Astrocyte of the spinal cord (primary cell): ENCODE data around the gene BCL2.

Source experiments
- DNase-seq: peaks from one replicate; pipeline ENCODE4 v3.0.0; 2011; ENCODE audit warnings: low read depth, low spot score
- H3K4me3 ChIP-seq: 2 replicates; pipeline ENCODE4 v1.5.1; 2011; ENCODE audit warnings: low read depth, mild to moderate bottlenecking, low read length, moderate library complexity
- CTCF ChIP-seq: IDR thresholded peaks from 2 replicates; pipeline ENCODE4 v1.5.1; 2012; ENCODE audit warnings: low read depth, mild to moderate bottlenecking, low read length, inconsistent platforms
- in situ Hi-C: cut with HindIII; loops from 2 replicates; pipeline ENCODE4 v1.10.0; 2017; ENCODE audit warnings: low sequenced_read_pairs

Gene BCL2

GRCh38 chr18:63229971-63230370 is 89.6 kb downstream of the BCL2 start:
- TF ChIP-seq CTCF = no peak
- H3K4me3 ChIP-seq = no peak overlapping the region
- in situ Hi-C loops = no loop called here
- DNase-seq = no peak

- no peak for TF ChIP-seq CTCF
- no peak for DNase-seq
- in situ Hi-C loops = no loop called here
- no peak overlapping the region for H3K4me3 ChIP-seq
Observed at GRCh38 chr18:63225434-63225833, 94.1 kb downstream of the BCL2 start.

- H3K4me3 ChIP-seq = no peak overlapping the region
- in situ Hi-C loops = no loop called here
- TF ChIP-seq CTCF = no peak
- DNase-seq = no peak
Observed at GRCh38 chr18:63224630-63225029, 94.9 kb downstream of the BCL2 start.

GRCh38 chr18:63223837-63224236 is 95.7 kb downstream of the BCL2 start:
- in situ Hi-C loops = no loop called here
- no peak for DNase-seq
- TF ChIP-seq CTCF = no peak
- H3K4me3 ChIP-seq = no peak overlapping the region

GRCh38 chr18:63220903-63221302 is 98.7 kb downstream of the BCL2 start:
- in situ Hi-C loops = no loop called here
- H3K4me3 ChIP-seq = no peak overlapping the region
- no peak for TF ChIP-seq CTCF
- DNase-seq = no peak

- in situ Hi-C loops = no loop called here
- no peak overlapping the region for H3K4me3 ChIP-seq
- TF ChIP-seq CTCF = no peak
- DNase-seq = no peak
Observed at GRCh38 chr18:63218472-63218871, 101.1 kb downstream of the BCL2 start.

- no peak overlapping the region for H3K4me3 ChIP-seq
- in situ Hi-C loops = no loop called here
- no peak for DNase-seq
- TF ChIP-seq CTCF = no peak
Observed at GRCh38 chr18:63216516-63217311, 102.9 kb downstream of the BCL2 start.
